Testis (tissue), 3 donors: ENCODE measurements around the gene NLE1. TPM values are rescaled to one million over a fixed set of nuclear protein-coding genes. Genes with fewer than 3 reads are reported as not detected.

Experiments used
- DNase-seq: peaks from one replicate; pipeline ENCODE4 v3.0.0-alpha.2; 2019
- H3K27ac ChIP-seq, 2 donors: fragments of 200-600 bp; sonication (generic); one replicate each; pipeline ENCODE4 v1.5.1; 2019
- H3K27me3 ChIP-seq: fragments of 200-600 bp; sonication (generic); one replicate; pipeline ENCODE4 v1.5.1; 2019
- H3K36me3 ChIP-seq: fragments of 200-600 bp; sonication (generic); one replicate; pipeline ENCODE4 v1.5.1; 2017; ENCODE audit warnings: low read depth; ENCODE audit errors: missing control alignments
- H3K4me1 ChIP-seq: fragments of 200-600 bp; sonication (generic); one replicate; pipeline ENCODE4 v1.5.1; 2019
- H3K4me3 ChIP-seq, 2 donors: fragments of 200-600 bp; sonication (generic); one replicate each; pipeline ENCODE4 v1.5.1; 2017 to 2019
- H3K9me3 ChIP-seq: fragments of 200-600 bp; sonication (generic); one replicate; pipeline ENCODE4 v1.5.1; 2017
- CTCF ChIP-seq, 3 experiments: fragments of 450-650 bp in 2 of 3; fragments of 200-600 bp in 1 of 3; sonication (generic) in 1 of 3; IDR thresholded peaks; one replicate each; pipeline ENCODE4 v1.5.1; 2016 to 2019; ENCODE audit warnings: antibody characterized with exemption in 3 of 3, mild to moderate bottlenecking in 2 of 3, moderate library complexity in 1 of 3
- POLR2A ChIP-seq: fragments of 450-650 bp; IDR thresholded peaks from one replicate; pipeline ENCODE4 v1.6.1; 2017; ENCODE audit warnings: antibody characterized with exemption, mild to moderate bottlenecking, moderate library complexity
- WGBS, 2 donors: methylation state at CpG; one replicate each; pipeline ENCODE4 v1.1.5; 2018; 5-methylcytosine and 5-hydroxymethylcytosine counted together
- intact Hi-C: fragments of 100-400 bp; cut with DNase I; formaldehyde crosslinking; loops from one replicate; pipeline ENCODE4 v1.15.1; 2023; ENCODE audit warnings: low total_unique reads
- polyA plus RNA-seq: library from polyadenylated mRNA; stranded (reverse); fragments of 350-450 nt; fragmentation: Illumina TruSeq; extraction: RNeasy Lipid Tissue Mini Kit (QIAGEN cat#74804); gene quantifications from one replicate; pipeline ENCODE4 v1.2.3, GENCODE V29; 2014; ENCODE audit warnings: low read depth, low replicate concordance; ENCODE audit not compliant: insufficient read depth
- total RNA-seq, 2 donors: library from RNA; depleted of rRNA; stranded (reverse); fragments of >200 nt; gene quantifications; one replicate each; pipeline ENCODE4 v1.2.3, GENCODE V29; 2016

The NLE1 gene
- total and polyA plus RNA-seq, 3 donors from 2014 or later = 12.8 to 15.4 (median 14.6) TPM

GRCh38 chr17:35101725-35102124, 40.4 kb downstream of the NLE1 start:
- no peak overlapping the region for H3K4me3 ChIP-seq
- WGBS, 2 donors = 93 to 94% methylated on average over 2 of the region's 2 CpGs
- no peaks in the 10 kb centered on the region for H3K4me1 ChIP-seq
- TF ChIP-seq CTCF (IDR thresholded peaks at IDR 0.05) (no peak), POLR2A (no peak)
- H3K27me3 ChIP-seq = no peaks in the 10 kb centered on the region
- H3K9me3 ChIP-seq = no peaks in the 10 kb centered on the region
- H3K27ac ChIP-seq = no peak overlapping the region
- intact Hi-C loops = no loop called here
- no peaks in the 10 kb centered on the region for H3K36me3 ChIP-seq
- no peak for DNase-seq

GRCh38 chr17:35101036-35101435, 41.1 kb downstream of the NLE1 start:
- Histone ChIP-seq H3K27ac (no peak overlapping the region), H3K27me3 (no peaks in the 10 kb centered on the region), H3K4me3 (no peak overlapping the region), H3K4me1 (no peaks in the 10 kb centered on the region), H3K36me3 (no peaks in the 10 kb centered on the region), H3K9me3 (no peaks in the 10 kb centered on the region)
- DNase-seq = no peak
- intact Hi-C loops = no loop called here
- 96 to 97% methylated on average over 6 to 14 of the region's 14 CpGs for WGBS, 2 donors
- no peak for TF ChIP-seq POLR2A
- TF ChIP-seq CTCF (IDR thresholded peaks at IDR 0.05) = no peak

GRCh38 chr17:35099908-35100307, 42.2 kb downstream of the NLE1 start:
- Histone ChIP-seq H3K9me3 (no peaks in the 10 kb centered on the region), H3K4me1 (no peaks in the 10 kb centered on the region), H3K36me3 (no peaks in the 10 kb centered on the region), H3K27ac (no peak overlapping the region), H3K4me3 (no peak overlapping the region), H3K27me3 (no peaks in the 10 kb centered on the region)
- TF ChIP-seq POLR2A = no peak
- TF ChIP-seq CTCF (IDR thresholded peaks at IDR 0.05) = no peak
- no peak for DNase-seq
- 92 to 100% methylated on average over 3 of the region's 3 CpGs for WGBS, 2 donors
- intact Hi-C loops = no loop called here

GRCh38 chr17:35097776-35098175, 44.3 kb downstream of the NLE1 start:
- H3K4me3 ChIP-seq = no peak overlapping the region
- H3K4me1 ChIP-seq = no peaks in the 10 kb centered on the region
- no peaks in the 10 kb centered on the region for H3K36me3 ChIP-seq
- 85 to 89% methylated on average over 2 of the region's 2 CpGs for WGBS, 2 donors
- intact Hi-C loops = no loop called here
- no peak for TF ChIP-seq POLR2A
- no peak for TF ChIP-seq CTCF (IDR thresholded peaks at IDR 0.05)
- H3K9me3 ChIP-seq = no peaks in the 10 kb centered on the region
- H3K27me3 ChIP-seq = no peaks in the 10 kb centered on the region
- H3K27ac ChIP-seq = no peak overlapping the region
- no peak for DNase-seq

GRCh38 chr17:35095741-35096140, 46.4 kb downstream of the NLE1 start:
- Histone ChIP-seq H3K27ac (no peak overlapping the region), H3K36me3 (no peaks in the 10 kb centered on the region), H3K4me3 (no peak overlapping the region), H3K9me3 (no peaks in the 10 kb centered on the region), H3K27me3 (no peaks in the 10 kb centered on the region), H3K4me1 (no peaks in the 10 kb centered on the region)
- intact Hi-C loops = no loop called here
- DNase-seq = no peak
- TF ChIP-seq CTCF (IDR thresholded peaks at IDR 0.05) = no peak
- TF ChIP-seq POLR2A = no peak
- 85 to 88% methylated on average over 1 of the region's 1 CpG for WGBS, 2 donors
